Measurements from ENCODE around the gene CENPC.
"Not testable (repeated sequence)": the region's sequence is repeated elsewhere in the genome, so short reads cannot be mapped to it uniquely, and the experiment has no call there.

CENPC gene

DNA sequence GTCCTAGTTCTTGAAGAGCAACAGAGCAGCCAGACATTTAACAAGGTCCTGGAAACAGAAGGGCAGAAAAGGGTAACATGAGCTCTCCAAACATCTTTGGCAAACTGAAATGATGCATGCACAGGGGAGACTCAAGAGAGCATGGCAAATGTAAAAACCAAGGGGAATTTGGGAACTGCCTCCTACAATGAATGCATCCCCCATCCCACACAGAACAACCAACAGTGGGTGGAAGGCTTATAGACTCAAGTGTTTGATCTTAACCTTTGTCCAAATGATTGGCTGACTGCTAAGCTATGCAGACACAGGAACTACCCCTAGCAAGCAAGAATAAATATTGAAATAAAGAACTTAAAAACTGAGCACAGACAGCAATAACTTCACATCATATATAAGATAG is 74.4 kb downstream of the CENPC start:
- DNase-seq (ENCODE audit: low read depth), result no peak

DNA sequence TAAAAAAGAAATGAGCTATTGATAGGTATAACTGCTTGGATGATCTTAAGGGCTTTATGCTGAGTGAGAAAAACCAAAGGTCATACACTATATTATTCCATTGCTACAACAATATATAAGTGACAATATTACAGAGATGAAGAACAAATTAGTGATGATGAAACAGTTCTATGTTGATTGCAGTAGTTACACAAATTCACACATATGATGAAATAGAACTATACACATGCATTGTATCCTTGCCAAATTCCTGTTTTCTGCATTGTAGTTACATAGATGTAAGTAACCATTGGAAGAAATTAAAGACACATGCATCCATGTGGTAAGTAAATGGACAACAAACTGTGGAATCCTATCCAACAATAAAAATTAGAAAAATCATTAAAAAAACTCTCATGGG is 76.5 kb downstream of the CENPC start:
- no peak for DNase-seq (ENCODE audit: low read depth)

DNA sequence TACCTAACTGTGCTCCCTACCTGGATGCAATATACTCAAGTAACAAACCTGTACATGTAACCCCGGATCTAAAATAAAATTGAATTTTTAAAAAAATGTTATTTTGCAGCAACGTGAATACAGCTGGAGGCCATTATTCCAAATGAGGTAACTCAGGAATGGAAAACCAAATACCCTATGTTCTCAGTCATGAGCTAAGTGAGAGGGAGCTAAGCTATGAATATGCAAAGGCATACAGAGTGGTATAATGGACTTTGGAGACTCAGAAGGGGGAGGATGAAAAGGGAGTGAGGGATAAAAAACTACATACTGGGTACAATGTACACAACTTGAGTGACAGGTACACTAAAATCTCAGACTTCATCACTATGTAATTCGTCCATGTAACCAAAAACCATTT is 78.6 kb downstream of the CENPC start:
- no peak for DNase-seq (ENCODE audit: low read depth)

DNA sequence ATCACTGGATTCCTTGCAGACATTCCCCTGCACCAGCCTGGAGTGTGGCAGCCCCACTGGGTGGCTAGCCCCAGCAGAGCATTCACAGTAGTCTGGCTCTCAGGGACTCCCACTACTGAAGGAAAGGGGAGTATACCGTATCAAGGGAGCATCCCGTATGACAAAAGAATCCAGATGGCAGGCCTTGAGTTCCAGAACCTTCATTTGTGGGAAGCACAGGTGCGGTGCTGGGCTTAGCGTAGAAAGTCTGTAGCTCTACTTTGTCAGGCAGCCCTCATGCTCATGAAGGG is 79.6 kb downstream of the CENPC start:
- DNase-seq (ENCODE audit: low read depth), result no peak

DNA sequence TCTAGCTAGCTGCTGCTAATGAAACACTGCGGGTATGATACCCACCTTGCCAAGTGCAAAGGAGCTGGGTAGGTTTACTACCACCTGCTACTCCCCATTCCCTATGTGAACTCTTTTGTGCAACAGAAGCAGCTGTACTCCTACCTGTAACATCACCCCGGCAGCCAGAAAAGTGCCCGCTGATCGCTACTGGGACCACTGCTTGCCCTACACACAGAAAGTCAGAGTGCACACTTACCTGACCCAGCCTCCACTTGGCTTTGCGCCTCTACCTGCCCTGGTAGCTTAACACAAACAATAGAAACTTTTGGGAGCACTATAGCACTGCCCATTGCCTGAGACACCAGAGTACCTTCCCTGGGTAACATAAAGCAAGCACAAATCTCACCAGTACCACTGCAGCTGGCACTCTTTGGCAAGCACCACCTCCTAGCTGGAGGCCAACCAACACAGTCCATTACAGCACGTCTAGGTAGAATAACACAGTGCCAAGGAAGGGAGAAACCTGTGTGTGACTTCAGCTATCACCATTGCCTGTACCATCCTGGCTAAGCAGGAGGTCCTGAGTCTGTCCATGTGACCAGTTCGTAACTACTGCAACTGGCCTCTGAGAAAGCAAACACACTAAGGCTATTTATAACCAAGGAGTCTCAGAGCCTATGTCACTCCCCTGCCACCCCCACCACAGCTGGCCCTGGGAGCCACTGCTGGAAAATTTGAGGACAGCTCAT is 80.1 kb downstream of the CENPC start:
- DNase-seq (ENCODE audit: low read depth), result no peak

DNA sequence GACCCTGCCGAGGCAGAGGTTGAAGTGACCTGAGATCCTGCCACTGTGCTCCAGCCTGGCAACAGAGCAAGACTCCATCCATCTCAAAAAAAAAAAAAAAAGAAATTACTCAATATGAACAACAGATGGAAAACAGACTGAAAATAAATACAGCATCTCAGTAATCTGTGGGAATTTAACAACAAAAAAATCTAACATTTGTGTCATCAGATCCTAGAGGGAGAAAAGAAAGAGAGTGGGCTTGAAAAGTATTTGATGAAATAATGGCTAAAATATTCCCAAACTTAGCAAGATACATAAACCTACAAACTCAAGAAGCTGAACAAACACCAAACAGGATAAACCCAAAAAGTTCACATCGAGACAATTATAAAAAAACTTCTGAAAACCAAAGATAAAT is 84.7 kb downstream of the CENPC start:
- no peak for DNase-seq (ENCODE audit: low read depth)

DNA sequence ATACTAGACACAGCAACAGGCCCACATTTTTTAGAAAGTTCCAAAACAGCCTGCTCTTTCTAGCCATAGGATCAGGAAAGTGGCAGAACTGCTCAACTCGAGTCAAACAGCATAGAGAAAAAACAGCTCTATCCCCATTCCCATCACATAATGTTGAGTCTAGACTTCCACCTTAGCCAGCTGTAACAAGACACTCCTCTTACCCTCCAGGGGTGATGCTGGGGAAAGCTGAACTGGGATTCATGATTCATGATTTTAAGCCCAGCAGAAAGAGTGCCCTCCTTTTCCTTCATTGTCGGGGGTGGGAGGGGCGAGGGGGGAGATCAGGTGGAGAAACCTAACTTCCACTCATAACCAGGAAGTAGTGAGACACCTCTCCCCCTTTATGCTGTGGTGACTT is 86.1 kb downstream of the CENPC start:
- no peak for DNase-seq (ENCODE audit: low read depth)

DNA sequence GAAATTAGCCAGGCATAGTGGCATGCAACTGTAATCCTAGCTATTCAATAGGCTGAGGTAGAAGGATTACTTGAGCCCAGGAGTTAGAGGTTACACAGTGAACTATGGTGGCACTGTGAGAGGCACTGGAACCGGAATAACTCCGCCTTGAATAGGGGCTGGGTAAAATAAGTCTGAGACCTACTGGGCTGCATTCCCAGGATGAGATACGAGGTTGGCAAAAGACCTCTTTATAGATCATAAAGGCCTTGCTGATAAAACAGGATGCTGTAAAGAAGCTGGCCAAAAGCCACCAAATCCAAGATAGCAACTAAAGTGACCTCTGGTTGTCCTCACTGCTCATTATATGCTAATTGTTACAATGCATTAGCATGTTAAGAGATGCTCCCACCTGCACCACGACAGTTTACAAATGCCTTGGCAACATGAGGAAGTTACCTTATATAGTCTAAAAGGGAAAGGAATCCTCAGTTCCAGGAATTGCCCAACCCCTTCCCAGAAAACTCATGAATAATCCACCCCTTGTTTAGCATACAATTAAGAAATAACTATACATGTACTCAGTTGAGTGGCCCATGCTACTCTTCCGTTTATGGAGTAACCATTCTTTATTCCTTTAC is 88.6 kb downstream of the CENPC start:
- no peak for DNase-seq (ENCODE audit: low read depth)

DNA sequence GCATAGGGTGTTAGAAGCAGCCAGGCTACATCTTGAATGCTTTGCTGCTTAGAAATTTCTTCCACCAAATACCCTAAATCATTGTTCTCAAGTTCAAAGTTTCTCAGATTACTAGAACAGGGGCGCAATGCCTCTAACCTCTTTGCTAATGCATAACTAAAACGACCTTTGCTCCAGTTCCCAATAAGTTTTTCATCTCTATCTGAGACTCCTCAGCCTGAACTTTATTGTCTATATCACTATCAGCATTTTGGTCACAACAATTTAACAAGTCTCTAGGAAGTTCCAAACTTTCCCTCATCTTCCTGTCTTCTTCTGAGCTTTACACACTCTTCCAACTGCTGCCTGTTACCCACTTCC is 92.5 kb downstream of the CENPC start:
- not testable (repeated sequence) for DNase-seq (ENCODE audit: low read depth)

DNA sequence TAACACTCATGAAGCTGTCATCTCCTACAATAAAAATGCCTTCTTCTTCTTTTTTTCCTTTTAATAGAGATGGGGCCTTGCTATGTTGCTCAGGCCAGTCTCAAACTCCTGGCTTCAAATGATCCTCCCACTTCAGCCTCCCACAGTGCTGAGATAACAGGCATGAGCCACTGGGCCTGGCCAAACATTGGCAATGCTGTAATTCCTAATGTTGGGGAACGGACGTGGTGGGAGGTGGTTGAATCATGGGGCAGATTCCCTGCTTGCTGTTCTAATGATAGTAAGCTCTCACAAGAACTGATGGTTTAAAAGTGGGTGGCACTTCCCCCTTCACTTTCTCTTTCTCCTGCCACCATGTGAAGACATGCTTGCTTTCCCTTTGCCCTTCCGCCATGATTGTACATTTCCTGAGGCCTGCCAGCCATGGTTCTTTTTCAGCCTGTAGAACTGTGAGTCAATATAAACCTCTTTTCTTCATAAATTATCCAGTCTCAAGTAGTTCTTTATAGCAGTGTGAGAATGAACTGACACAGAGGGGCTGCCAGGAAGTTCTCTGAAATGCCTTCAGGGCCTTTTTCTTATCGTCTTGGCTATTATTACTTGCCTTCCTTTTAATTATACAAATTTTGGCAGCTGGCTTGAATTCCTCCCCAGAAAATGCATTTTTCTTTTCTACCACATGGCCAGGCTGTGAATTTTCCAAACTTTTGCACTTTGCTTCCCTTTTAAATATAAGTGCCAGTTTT is 93.0 kb downstream of the CENPC start:
- DNase-seq (ENCODE audit: low read depth), result peak; percentile 0

DNA sequence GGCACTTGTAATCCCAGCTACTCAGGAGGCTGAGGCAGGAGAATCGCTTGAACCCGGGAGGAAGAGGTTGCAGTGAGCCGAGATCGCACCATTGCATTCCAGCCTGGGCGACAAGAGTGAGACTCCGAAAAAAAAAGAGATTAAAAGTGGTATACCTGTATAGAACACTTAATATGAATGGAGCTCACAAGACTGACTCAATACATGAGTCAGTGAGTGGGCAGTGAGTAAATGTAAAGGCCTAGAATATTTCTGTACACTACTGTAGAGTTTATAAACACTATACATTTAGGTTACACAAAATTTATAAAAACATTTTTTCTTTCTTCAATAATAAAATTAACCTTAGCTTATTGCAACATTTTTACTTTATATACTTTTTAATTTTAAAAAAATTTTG is 93.8 kb downstream of the CENPC start:
- no peak for DNase-seq (ENCODE audit: low read depth)

DNA sequence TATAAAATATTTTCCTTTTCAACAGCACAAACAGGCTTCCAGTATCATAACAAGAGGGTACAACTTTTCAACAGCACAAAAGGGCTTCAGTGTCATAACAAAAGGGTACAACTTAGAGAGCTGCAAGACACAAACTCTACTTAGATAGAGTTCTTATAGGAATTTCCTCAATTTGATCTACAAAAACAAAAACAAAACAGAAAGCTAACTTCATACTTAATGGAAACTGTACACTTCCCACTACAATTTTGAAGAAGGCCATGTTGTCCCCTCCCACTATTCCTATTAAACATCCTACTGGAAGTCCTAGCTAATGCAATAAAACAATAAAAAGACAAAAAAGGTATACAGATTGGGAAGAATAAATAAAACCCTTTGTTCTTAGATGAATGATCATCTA is 96.7 kb downstream of the CENPC start:
- DNase-seq (ENCODE audit: low read depth), result no peak

DNA sequence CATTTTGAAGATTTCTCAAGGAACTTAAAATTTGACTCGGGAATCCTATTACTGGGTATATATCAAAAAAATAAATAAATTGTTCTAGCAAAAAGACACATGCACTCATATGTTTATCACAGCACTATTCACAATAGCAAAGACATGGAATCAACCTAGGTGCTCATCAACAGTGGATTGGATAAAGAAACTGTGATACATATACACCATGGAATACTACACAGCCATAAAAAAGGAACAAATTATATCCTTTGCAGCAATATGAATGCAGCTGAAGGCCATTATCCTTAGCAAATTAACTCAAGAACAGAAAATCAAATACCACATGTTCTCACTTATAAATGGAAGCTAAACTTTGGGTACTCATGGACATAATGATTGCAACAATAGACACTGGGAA is 97.4 kb downstream of the CENPC start:
- no peak for DNase-seq (ENCODE audit: low read depth)

DNA sequence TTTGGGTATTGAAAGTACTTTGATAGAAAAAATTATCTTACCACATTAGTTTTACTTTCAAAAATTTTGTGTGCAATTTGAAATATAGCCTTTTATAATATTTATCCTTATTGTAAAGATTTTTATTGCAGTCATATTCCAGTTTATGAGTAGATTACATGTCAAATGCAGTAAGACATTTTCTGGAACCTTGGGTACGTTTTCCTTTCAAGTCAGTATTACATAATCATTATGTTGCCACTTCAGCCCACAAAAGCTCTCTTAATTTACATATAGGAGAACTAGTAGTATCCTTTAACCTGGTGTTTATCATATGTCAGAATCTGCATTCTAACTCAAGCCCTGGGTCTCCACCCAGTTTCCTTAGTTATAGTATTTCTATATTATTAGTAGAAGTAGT is 98.5 kb downstream of the CENPC start:
- no peak for DNase-seq (ENCODE audit: low read depth)

DNA sequence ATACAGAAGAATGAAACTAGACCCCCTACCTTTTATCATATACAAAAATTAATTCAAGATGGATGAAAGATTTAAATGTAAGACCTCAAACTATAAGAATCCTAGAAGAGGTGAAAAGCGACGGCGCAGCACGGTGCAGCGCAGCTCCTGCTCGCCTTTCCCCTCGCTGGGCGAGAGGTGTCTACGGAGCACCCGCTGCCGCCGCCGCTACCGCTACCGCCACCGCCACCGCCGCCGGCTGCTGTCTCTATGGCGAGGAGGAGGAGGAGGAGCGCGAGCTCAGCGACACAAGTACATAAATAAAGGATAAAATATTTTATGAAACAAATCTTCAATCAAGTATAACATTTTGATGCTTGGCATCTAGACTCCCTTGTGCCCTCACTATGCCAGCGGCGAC is 99.4 kb downstream of the CENPC start:
- not testable (repeated sequence) for DNase-seq (ENCODE audit: low read depth)

DNA sequence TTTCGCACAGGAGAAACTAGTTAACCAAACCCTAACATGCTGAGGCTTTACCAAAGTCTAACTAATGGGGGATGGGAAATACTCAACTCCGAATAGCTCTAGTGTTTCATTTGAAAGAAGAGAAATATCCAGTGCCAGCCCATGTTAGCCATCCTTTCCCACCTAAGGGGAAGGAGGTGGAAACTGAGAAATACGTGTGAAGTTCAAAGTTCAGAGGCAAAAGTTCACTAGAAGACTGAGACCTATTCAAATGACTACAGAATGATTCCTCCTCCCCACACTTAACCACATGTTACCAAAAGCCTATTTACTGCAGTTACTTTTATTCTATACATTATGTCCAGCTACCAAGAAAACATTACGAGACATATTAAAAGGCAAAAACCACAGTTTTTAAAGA is 106.3 kb downstream of the CENPC start:
- DNase-seq (ENCODE audit: low read depth), result no peak

DNA sequence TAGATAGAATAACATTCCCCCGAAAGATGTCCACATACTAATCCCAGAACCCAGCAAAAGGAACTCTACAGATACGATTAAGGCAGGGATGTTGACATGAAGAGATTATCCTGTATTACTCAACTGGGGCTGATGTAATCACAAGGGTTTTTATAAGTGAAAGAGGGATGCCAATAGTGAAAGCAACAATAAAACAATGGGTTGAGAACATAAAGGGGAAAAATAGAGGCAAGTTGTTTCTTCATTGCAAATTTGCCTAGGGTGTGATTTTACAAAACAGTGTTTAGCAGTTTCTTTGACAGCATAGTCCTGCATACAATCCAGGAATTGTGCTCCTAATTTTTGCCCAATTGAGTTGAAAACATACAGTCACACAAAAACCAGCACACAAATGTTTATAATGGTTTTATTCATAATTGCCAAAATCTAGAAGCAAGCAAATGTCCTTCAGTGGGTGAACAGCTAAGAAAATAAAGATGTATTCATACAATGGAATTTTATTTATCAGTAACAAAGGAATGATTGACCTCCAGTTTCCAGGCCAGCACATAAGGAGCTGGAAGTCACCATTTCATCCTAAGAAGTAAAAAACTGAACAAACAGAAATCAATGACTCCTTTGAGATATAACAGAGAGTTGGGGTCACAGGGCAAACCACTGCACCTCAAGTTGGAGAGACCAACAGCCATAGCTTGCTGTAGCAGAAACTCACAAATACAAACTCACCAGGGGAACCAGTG is 107.2 kb downstream of the CENPC start:
- DNase-seq (ENCODE audit: low read depth), result peak; percentile 27

DNA sequence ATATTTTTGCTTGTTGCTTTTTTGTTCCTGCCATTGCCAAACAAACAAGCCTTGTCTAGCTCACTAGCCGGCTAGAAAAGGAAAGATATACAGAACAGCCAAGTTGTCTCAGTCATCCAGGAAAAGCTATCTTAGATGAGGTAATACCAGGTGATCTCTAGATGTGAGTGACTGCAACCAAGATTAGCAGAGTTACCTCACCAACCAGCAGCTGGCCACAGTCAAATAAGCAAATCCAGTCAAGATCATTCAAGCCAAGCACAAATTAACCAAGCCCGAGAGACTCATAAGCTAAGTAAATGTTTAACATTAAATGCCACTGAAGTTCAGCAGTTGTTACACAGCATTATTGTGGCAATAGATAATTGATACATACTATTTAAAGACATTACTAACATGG is 108.6 kb downstream of the CENPC start:
- DNase-seq (ENCODE audit: low read depth), result no peak

DNA sequence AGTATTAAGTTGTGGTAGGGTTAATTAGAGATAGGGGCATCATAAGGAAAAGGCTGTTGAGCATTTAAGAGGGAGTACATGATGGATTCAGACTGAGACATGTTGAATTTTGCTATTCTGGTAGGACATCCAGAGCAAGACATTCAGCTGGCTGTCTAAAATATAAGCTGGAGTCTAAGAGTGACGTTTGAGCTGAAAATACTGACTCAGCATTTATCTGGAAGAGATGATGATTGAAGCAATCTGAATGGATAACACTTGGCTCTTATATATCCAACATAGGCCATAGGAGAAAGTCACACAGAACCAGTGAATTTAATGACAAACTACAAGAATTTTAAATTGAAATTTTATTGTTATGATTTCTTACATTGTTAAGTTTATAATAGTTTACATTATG is 114.3 kb downstream of the CENPC start:
- no peak for DNase-seq (ENCODE audit: low read depth)

DNA sequence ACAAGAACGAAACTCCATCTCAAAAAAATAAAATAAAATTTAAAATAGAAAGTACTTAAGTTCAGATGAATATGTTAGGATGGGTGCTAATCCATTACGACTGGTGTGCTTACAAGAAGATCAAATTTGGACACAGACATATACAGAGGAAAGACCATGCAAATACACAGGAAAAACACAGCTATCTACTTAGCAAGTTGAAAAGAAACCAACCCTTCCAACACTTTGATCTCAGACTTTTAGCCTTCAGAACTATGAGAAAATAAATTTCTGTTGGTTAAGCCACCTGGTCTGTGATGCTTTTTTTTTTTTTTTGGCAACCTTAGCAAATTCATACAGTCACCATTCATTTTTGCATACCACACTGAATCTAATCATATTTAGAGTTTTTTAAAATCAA is 116.5 kb downstream of the CENPC start:
- DNase-seq (ENCODE audit: low read depth), result no peak
